ENCODE results near the gene SH3BP4.

- TF ChIP-seq, protein P1, sequence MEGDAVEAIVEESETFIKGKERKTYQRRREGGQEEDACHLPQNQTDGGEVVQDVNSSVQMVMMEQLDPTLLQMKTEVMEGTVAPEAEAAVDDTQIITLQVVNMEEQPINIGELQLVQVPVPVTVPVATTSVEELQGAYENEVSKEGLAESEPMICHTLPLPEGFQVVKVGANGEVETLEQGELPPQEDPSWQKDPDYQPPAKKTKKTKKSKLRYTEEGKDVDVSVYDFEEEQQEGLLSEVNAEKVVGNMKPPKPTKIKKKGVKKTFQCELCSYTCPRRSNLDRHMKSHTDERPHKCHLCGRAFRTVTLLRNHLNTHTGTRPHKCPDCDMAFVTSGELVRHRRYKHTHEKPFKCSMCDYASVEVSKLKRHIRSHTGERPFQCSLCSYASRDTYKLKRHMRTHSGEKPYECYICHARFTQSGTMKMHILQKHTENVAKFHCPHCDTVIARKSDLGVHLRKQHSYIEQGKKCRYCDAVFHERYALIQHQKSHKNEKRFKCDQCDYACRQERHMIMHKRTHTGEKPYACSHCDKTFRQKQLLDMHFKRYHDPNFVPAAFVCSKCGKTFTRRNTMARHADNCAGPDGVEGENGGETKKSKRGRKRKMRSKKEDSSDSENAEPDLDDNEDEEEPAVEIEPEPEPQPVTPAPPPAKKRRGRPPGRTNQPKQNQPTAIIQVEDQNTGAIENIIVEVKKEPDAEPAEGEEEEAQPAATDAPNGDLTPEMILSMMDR (IDR thresholded peaks at IDR 0.05): no peak
- TF ChIP-seq POLR2A (IDR thresholded peaks at IDR 0.05): no peak
Observed at GRCh38 chr2:235011607-235011928, 59.8 kb downstream of the SH3BP4 start.

Data from esophagus squamous epithelium (tissue), 4 donors.